HL-60 (cell line): Measurements from ENCODE around the gene LCE2A.

ENCODE experiments used
- DNase-seq, 2 experiments: peaks; one replicate each; pipeline ENCODE4 v3.0.0-alpha.2; 2010 to 2020; ENCODE audit warnings: low read depth in 1 of 2, low spot score in 1 of 2
- H3K27ac ChIP-seq: fragments of 250-450 bp; sonication (Bioruptor Pico); replicated peaks from 2 replicates; pipeline ENCODE4 v1.5.1; 2020; ENCODE audit warnings: mild to moderate bottlenecking, moderate library complexity
- H3K27me3 ChIP-seq: fragments of 250-450 bp; sonication (Bioruptor Pico); 2 replicates; pipeline ENCODE4 v1.5.1; 2021; ENCODE audit warnings: mild to moderate bottlenecking, moderate library complexity; ENCODE audit not compliant: insufficient read depth, poor library complexity, severe bottlenecking
- H3K4me3 ChIP-seq: replicated peaks from 2 replicates; pipeline ENCODE4 v1.5.1; 2011; ENCODE audit warnings: mild to moderate bottlenecking, control low read depth, low read length; ENCODE audit not compliant: insufficient read depth
- CTCF ChIP-seq: IDR thresholded peaks from one replicate; pipeline ENCODE4 v1.5.1; 2011; ENCODE audit warnings: low read length, control low read depth, inconsistent platforms; ENCODE audit not compliant: insufficient read depth
- GABPA ChIP-seq: IDR thresholded peaks from 2 replicates; pipeline ENCODE4 v1.6.1; 2012; ENCODE audit warnings: low read depth
- POLR2AphosphoS5 ChIP-seq: IDR thresholded peaks from 2 replicates; pipeline ENCODE4 v1.6.1; 2012; ENCODE audit warnings: low read depth
- REST ChIP-seq: IDR thresholded peaks from 2 replicates; pipeline ENCODE4 v1.6.1; 2012; ENCODE audit warnings: low read depth; ENCODE audit not compliant: insufficient replicate concordance
- SPI1 ChIP-seq: IDR thresholded peaks from 2 replicates; pipeline ENCODE4 v1.6.1; 2012; ENCODE audit warnings: low read depth, mild to moderate bottlenecking, borderline replicate concordance

LCE2A gene

GRCh38 chr1:152737997-152738396 is 39.9 kb downstream of the LCE2A start:
- no peak overlapping the region for H3K27ac ChIP-seq
- H3K27me3 ChIP-seq = peaks cover 6% of the 10 kb centered on the region
- TF ChIP-seq REST (no peak), POLR2AphosphoS5 (no peak), CTCF (no peak), GABPA (no peak), SPI1 (no peak)
- no peak for DNase-seq
- no peak overlapping the region for H3K4me3 ChIP-seq

GRCh38 chr1:152739841-152740240 is 41.7 kb downstream of the LCE2A start:
- DNase-seq = no peak
- no peaks in the 10 kb centered on the region for H3K27me3 ChIP-seq
- no peak for TF ChIP-seq GABPA
- no peak for TF ChIP-seq CTCF
- no peak for TF ChIP-seq POLR2AphosphoS5
- TF ChIP-seq SPI1 = no peak
- no peak for TF ChIP-seq REST

GRCh38 chr1:152741656-152742055 is 43.5 kb downstream of the LCE2A start:
- no peak overlapping the region for H3K4me3 ChIP-seq
- no peak for DNase-seq
- TF ChIP-seq REST = no peak
- TF ChIP-seq GABPA = no peak
- no peak for TF ChIP-seq POLR2AphosphoS5
- TF ChIP-seq SPI1 = no peak
- no peak for TF ChIP-seq CTCF
- no peaks in the 10 kb centered on the region for H3K27me3 ChIP-seq
- H3K27ac ChIP-seq = no peak overlapping the region

More at GRCh38 chr1:152739841-152740240, 41.7 kb downstream of the LCE2A start:
- H3K4me3 ChIP-seq = no peak overlapping the region
- no peak overlapping the region for H3K27ac ChIP-seq
